Sigmoid colon (tissue), 4 donors: ENCODE data around the gene LRRFIP2.

Experiments
- CTCF ChIP-seq, 4 experiments: fragments of 450-650 bp in 3 of 4; fragments of 200-600 bp in 1 of 4; IDR thresholded peaks; one replicate each; pipeline ENCODE4 v1.5.1; 2016 to 2019; ENCODE audit warnings: antibody characterized with exemption in 4 of 4, mild to moderate bottlenecking in 3 of 4, moderate library complexity in 2 of 4
- EP300 ChIP-seq, 4 donors: sonication (generic); formaldehyde crosslinking; IDR thresholded peaks; one replicate each; pipeline ENCODE4 v1.6.1; 2017; ENCODE audit warnings: antibody characterized with exemption in 4 of 4
- POLR2A ChIP-seq, 2 donors: fragments of 450-650 bp; IDR thresholded peaks; one replicate each; pipeline ENCODE4 v1.6.1; 2016; ENCODE audit warnings: antibody characterized with exemption in 2 of 2, mild to moderate bottlenecking in 2 of 2, moderate library complexity in 2 of 2
- POLR2AphosphoS5 ChIP-seq, 4 donors: sonication (generic); formaldehyde crosslinking; IDR thresholded peaks; one replicate each; pipeline ENCODE4 v1.6.1; 2017; ENCODE audit warnings: antibody characterized with exemption in 4 of 4

GRCh38 chr3:37103103-37103808 is 71.1 kb downstream of the LRRFIP2 start:
- TF ChIP-seq CTCF (IDR thresholded peaks at IDR 0.05), result no peak
- TF ChIP-seq POLR2A (IDR thresholded peaks at IDR 0.05), result no peak
- no peak for TF ChIP-seq EP300 (IDR thresholded peaks at IDR 0.05)
- TF ChIP-seq POLR2AphosphoS5 (IDR thresholded peaks at IDR 0.05), result no peak
